ENCODE measurements around the gene EOLA2.
"Not testable (repeated sequence)": the region's sequence is repeated elsewhere in the genome, so short reads cannot be mapped to it uniquely, and the experiment has no call there.

EOLA2 gene

DNA sequence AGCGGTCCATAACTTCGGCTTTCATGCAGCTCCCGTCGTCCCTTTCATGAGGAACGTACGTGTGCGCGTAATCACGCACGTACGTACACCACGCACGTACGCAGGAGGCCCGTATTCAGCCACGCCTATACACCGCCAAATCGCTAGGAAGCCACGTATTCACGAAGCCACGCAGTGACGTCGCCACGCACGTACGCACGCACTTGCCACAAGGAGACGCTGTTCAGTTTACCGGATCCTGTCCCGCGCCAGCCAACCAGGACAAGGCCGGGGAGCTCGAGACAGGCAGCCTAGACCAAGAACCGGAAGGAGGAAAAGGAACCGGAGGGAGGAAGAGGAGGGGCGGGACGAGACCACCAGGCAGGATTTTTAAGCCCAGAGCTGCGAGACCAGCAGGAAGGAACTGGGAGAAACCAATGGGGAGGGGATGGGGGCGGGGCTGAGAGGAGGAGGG is at the start of gene EOLA2:
Gene EOLA2 (minus strand): TSS at position 65 of the 454 bp plus-strand sequence. CDS start 4,617 bp downstream, outside the sequence.
- DNase-seq (ENCODE audit: low read depth, low spot score) = peak; percentile 80

DNA sequence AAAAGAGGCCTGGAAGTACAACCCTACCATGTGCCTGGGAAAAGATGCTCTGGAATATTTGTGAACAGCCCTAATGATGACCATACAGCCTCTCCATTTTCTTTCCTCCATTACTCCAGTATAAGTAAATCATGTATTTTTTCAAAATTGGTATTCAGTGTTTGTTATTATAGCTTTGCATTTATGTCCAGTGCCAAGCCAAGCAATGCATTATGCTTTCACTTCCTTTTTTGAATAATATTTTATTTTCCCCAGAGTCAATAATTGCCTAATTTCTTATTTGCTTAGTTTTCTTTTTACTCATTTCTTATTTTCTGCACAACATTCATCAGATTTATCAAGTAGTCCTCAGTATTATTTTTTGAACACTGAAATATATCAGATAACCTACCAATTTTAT is 49.3 kb upstream of the EOLA2 start:
- no peak for DNase-seq (ENCODE audit: low read depth, low spot score)

DNA sequence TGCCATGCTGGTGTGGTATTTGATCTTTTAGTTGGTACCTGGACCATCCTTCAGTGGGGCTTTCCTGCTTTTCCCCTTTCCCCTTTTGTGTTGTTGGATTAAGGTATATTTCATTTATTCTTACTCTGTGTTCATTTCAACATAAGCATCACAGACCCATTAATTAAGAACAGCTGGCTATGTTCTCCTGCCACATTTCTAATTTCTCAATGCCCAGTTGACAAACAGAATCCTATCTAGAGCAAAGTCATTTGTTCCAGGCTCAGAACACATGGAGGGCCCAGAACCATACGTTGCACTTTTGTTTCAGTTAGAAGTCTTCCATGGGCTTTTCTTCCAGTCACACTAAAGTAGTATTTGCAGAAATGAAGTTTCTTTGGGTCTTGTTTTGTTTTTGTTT is 46.1 kb upstream of the EOLA2 start:
- DNase-seq (ENCODE audit: low read depth, low spot score) = no peak

DNA sequence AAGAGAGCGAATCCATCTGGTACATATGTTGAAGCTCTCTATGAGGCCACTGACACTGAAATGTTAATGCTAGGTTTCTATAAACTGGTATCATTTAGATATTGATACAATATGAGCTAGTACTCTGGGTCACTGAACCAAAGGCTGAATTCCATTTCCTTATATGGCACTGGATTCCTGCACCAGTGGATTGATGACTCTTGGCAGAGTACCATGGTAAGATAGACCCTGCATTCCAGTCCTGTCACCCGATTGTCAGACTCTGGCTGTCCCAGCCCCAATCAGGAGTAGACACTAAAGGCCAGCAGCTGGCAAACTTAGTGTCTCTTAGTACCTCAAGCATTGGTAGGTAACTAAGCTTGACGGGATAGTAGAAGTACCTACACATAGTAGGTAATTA is 44.0 kb upstream of the EOLA2 start:
- no peak for DNase-seq (ENCODE audit: low read depth, low spot score)

DNA sequence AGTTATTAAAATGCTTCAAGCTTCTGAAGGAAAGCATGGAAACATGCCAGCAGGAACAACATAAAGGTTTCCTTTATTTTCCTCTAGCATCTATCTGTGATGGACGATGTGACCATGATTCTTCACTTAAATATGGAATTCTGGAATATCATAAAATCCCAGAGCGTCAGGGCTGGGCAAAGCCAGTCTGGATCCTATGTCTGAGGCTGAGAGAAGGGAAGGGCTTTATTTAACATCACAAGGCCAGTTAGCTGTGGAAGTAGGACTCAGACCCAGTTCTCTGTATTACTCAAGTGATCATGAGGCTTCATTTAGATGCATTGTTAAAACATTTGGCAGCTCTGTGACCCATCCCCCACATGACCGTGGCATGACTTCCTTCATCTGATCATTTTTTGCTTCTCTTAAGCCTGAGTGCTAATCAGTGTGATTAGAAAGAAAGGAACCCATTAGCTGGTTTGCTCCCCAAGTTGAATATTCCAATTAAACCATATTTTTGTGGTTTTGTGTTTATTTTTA is 40.9 kb upstream of the EOLA2 start:
- no peak for DNase-seq (ENCODE audit: low read depth, low spot score)

DNA sequence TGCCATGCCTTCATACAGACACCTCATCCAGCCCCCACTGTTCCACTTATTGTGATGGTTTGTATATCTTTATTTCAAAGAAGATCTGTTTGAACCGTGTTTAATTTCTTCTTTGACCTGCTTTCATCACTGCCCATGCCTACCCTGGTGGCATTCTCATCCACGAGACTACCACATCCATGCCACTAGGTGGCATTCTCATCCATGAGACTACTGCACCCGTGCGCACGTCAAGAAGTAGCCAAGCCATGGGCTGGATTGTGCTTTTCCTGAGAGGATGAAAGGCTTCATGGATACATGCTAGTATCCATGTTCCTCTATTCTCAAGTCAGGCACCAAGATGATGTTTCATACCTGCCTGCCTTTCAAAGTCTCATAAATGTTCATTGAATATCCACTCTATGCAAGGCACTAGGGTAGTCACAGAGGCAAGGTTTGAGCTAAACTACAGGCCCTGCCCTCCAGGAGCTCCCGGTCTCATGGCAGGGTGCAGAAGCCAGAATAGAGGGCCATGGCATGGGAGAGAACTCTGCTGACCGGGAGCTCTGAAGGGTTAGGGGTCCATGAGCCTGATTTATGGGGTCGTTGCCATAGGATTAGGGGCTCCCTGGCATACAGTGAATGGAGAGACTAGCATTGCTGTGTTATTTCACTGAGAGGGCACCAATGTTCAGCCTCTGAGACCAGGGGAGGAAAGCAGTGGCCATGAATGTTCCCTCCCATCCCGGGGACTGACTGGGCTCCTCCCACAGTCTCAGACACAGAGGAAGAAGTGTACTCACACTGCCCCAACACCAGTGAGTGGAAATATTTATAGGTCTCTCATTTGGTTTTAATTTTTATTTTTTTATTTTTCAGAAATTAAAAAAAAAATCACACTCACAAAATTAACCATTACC is 24.8 kb upstream of the EOLA2 start:
- DNase-seq (ENCODE audit: low read depth, low spot score) = no peak

DNA sequence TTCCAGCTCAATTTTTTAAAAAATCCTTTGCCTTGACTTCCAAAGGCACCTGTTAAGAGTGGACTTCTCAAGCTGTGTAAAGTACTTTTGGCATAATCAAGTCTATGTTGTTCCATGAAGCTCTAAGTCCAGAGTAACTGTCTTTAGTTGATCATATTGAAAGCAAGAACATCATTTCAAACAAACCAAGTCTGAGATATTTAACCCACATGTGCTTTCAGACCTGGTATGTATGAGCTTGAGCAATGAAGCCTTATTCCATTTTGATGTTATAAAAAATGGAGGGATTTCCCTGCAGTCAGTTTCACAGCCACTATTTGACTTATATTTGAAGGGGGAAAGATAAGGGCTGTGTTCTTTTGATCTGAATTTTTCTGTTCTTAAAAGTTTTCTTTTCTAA is 23.7 kb upstream of the EOLA2 start:
- no peak for DNase-seq (ENCODE audit: low read depth, low spot score)

DNA sequence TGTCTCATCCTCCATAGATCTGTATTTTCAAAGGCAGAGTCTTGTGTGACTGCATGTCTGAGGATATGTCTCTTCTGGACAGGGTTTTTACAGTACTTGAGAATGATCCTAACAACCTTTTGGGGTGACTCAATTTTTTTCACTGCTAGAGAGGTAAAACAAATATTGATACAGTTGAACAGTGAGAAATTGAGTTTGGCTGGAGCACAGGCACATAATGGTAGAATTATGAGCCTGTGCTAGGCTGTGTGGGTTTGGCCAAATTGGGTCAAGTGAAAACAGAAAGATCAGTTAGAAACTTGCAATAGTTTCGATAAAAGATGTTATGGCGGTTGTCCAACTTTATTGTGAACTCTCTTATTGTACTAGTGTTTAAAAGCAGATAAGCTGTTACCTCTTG is 23.3 kb upstream of the EOLA2 start:
- DNase-seq (ENCODE audit: low read depth, low spot score) = no peak

DNA sequence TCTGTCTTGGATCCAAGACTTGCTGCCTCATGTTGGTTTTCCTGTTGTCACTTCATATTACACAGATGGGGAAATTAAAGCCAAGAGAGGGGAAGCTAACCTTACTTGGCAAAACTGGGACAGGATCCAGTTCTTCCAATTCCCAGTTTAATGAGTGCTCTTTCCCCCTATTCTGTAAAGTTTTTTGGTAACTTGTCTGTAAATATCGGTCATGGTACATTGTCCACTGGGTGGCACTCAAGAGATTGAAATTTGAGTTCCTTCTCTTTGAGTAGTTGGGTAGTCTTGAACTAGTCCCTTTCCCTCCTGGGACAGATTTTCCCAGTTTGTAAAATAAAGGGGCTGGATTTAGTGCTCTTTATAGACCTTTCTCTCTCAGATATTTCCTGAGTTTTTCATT is 12.4 kb upstream of the EOLA2 start:
- DNase-seq (ENCODE audit: low read depth, low spot score) = no peak

DNA sequence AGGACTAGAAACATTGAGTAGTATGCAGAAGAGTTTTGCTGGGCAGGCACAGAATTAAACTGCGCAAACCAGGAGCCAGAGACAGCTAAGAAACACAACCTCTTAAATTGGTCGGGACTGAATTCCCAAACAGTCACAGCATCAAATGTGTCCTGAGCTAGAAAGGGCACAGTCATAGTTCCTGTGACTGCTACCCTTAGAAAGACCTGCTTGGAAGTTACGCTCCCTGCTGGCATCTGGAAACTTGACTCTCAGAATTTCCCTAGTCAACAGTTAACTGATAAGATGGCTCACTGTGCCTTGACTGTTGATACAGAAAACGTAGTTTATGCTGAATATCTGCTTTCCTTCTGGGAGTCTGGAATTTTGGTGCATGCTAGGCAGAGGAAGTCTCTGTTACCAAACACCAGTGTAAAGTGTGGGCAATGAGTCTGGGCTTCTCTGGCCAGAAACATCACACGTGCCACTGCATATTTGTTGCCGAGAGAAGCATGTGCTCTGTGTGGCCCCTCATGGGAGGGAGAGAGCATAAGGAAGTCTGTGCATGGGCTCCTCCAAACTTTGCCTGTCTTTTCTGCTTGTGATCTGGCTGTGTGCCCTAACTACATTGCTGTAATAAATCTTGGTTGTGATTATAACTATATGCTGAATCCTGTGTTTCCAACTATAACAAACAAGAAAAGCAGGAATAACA is 11.6 kb upstream of the EOLA2 start:
- DNase-seq (ENCODE audit: low read depth, low spot score) = no peak

DNA sequence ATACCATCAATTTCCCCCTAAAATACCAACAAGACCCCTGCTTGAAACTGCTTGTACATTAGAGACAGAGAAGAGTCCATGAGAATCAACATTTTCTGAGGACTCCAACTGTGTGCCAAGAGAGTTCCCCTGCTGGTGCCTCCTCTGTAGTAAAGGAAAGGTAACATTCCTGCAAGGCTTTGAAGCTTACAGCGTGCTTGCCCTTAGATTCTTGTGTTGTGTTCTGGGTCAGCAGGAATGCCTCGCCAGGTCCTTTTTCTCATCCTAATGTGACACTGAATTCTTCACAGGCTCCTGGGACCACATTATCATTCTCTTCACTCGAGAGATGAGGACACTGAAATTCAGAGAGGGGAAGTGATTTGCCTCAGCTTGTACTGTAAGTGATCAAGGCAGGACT is 9.7 kb upstream of the EOLA2 start:
- DNase-seq (ENCODE audit: low read depth, low spot score) = no peak

DNA sequence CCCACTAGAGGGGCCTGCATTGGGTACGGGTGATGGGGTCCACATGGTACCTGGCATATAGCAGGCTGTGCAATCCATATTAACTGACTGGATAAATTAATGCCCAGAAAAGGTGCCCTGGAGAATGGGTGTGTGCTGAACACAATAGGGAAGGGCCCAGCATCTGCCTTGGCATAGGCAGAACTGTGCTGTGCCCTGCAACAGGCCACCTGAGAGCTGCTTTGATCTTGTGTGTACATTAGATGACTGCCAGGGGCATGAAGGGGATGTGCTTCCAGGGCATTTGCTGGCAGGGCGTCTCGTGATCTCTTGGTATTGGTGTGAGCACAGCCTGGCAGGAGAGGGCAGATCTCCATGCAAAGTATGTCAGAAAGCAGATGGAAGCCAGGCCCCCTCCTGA is 8.6 kb upstream of the EOLA2 start:
- not testable (repeated sequence) for DNase-seq (ENCODE audit: low read depth, low spot score)

DNA sequence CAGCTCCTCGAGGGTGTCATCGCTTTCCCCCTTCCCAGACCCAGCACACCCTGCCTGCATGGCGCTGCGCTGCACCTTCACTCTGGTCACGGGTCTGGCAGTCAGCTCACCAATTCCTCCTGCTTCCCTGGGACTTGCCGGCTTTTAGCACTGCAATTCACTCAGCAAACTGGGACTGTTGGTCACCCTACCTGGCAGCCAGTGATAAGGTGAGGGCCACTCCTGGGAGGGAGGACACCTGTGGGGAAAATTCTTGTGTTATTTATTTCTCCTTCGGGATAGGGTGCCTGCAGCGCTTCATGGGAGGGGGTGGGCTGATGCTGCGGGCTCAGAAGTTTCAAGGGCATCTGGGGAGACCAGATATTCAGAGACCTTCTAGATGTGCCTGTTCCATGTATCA is 7.5 kb upstream of the EOLA2 start:
- DNase-seq (ENCODE audit: low read depth, low spot score) = not testable (repeated sequence)

DNA sequence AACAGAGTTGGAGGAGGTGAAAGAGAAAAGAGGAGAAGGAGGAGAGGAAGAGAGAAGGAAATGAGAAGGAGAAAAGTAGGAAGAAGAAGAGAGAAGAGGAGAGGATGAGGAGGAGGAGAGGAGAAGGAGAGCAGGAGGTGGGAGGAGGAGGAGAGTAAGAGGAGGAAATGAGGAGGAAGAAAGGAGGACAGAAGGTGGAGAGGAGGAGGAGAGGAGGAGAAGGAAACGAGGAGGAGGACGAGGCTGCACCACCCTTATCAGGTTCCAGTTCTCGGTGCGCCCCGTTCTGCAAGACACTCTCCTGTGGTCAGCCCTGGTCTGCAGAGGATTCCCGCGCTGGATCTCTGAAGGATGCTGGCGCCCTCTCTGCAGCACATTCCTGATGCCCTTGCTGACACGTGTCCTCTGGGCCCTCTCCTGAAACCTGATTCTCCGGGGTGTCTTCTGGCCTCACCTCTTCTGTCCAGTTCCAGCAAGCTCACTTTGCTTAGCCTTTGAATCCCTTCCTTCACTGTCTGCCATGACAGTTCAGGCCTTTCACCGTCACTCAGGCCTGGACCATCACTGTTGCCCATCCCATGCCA is 6.9 kb upstream of the EOLA2 start:
- DNase-seq (ENCODE audit: low read depth, low spot score) = not testable (repeated sequence)

DNA sequence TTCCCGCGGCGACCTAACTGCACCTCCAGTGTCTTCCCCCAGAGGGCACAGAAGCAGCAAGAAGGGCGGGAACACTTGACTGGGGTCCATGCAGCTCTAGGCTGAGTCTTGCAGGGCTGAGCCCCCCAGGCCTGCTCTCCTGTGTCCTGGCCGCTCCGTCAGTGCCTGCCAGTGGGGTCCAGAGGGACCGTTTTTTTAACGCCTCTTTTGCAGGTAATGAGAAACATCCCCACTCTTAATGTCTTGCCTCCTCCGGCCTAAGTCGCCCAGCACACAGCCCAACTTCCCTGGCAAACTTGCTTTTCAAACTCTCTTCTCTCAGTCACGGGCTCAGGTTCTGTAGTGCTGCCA is 2.4 kb upstream of the EOLA2 start:
- not testable (repeated sequence) for DNase-seq (ENCODE audit: low read depth, low spot score)

DNA sequence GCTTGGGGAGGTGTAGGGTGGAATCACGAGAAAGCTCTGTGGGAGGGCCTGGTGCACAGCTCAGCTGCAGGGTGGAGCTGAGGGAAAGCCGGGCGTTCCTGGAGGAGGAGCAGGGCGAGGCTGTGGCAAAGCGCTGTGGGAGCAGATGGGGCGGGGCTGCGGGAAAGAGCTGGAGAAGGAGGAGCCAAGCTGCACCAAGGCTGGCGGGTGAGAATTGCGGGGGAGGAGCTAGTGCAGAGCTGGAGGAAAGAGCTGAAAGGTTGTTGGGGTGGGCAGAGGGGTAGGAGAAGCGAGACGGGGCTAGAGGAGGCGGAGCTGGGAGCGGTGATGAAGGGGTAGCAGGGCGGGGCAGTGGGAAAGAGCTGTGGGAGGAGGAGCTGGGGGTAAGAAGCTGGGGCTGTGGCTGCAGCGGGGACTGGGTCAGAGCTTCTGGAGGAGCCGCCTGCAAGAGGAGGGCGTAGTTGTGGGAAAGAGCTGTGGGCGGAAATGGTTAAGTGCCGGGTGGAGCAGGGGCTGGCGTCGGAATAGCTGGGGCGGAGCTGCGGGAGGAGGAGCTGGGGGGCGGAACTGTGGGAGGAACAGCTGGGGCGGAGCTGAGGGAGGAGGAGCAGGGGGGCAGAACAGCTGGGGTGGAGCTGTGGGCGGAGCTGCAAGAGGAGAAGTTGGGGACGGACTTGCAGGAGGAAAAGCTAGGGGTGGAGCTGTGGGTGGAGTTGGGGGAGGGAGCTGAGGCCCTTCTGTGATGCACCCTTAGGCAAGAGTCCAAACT is 1.8 kb upstream of the EOLA2 start:
- peak; percentile 77 for DNase-seq (ENCODE audit: low read depth, low spot score)

DNA sequence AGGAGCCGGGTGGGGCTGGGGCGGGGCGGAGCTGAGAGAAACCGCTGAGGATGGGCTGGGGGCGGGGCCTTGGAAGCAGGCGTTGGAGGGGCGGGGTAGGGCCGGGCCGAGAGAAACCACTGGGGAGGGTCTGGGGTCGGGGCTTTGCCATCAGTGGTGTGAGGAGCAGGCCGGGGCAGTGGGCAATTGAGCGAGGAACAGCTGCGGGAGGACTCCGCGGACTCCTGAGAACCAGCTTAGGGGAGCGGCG is 1.3 kb upstream of the EOLA2 start:
- no peak for DNase-seq (ENCODE audit: low read depth, low spot score)

DNA sequence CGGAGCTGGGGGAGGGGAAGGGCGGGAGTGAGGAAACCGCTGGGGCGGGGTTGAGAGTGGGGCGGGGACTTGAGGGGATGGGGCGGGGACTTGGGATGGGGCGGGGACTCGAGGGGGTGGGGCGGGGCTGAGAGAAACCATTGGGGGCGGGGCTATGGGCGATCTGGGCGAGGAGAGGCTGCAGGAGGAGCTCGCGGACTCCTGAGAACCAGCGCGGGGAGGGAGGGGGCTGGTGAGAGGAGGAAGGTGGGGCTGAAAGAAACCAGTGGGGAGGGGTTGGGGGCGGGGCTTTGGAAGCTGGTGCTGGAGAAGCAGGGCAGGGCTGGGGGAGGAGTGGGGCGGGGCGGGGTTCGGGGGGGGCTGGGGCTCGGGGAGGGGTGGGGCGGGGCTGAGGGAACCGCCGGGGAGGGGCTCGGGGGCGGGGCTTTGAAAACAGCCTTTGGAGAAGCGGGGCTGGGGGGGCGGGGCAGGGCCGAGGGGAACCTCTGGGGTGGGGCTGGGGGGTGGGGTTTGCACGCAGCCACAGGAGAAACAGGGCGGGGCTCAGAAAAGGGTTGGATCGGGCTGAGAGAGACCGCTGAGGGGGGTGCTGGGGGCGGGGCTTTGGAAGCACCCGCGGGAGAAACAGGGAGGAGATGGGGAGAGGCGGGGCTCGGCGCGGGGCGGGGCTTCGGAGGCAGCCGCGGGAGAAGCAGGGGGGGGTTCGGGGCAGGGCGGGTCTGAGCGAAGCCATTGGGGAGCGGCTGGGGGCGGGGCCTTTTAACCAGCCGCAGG is 777 bp upstream of the EOLA2 start:
- DNase-seq (ENCODE audit: low read depth, low spot score) = peak; percentile 69

DNA sequence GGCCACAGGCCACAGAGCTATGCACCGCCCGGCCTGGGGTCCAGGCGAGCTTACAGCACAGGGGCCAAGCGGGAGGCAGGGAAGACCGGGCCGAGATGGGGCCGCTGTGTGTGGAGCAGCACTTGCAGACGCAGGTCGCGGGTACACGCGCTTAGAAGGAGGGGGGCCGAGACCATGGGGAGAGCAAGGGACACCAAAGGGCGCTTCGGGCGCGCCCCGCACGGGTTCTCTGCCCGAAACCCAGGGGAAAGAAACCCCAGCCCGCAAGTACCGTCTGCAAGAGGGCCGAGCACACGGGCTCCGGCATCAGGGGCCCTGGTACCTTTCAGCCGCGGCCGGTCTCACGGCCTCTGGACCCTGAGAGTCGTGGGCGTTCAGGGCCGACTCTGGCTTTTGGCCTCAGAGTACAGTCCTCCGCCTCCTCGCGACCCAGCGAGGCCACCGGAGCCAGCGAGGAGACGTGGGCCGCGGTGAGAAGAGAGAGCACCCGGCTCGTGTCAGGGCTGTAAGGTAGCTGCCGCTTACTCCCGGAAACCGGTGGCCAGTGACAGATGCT is 342 bp downstream of the EOLA2 start:
- DNase-seq (ENCODE audit: low read depth, low spot score) = no peak

DNA sequence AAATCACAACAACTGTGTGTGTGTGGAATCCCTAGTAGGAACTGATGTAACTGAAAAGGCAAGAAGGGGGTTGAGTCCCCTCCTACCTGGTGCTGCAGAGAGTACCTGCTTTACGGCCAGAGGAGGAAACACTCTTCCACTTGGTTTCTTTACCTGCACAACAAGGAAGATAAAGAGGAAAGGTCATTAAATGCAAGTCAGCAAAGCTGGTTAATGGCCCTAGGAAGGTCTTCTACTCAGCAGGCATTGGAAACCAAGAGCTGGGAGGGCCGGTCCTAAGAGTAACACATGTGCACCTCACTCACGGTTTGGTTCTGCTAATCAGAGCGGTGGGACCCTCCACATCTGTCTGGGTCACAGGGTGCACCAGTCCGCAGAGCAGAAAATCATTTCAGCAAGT is 963 bp downstream of the EOLA2 start:
- not testable (repeated sequence) for DNase-seq (ENCODE audit: low read depth, low spot score)

DNA sequence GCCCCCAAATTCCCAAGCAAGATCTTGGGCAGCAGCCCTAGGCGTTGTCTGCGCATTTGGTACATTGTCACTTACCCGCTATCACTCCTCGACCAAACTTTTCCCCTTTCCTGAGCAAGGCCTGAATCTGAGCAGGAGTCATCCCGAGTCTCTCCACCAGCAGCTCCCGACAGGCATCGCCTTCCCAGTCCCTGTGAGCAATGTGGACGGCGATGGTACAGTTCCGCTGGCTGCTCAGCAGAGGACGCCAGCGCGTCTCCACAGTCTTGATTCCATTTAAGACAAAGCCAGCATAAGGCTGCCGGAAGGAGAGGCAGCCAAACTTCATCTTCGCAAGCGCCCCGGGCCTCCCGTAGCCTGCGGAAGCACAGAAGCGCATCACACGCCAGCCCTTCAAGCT is 4.7 kb downstream of the EOLA2 start:
- DNase-seq (ENCODE audit: low read depth, low spot score) = not testable (repeated sequence)
